DND-41 (cell line): Measurements from ENCODE around the gene RPL14.

Experiments
- ATAC-seq: fragments of 200-7000 bp; cut with Tn5 transposase; 3 replicates; pipeline ENCODE4 v1.9.1; 2021; ENCODE audit warnings: low read depth; ENCODE audit not compliant: insufficient read depth
- DNase-seq: peaks from one replicate; pipeline ENCODE4 v3.0.0-alpha.2; 2020
- H2AFZ ChIP-seq: 2 replicates; pipeline ENCODE4 v1.6.0; 2012; ENCODE audit warnings: low read depth, low read length
- H3K27ac ChIP-seq: 2 replicates; pipeline ENCODE4 v1.5.1; 2012; ENCODE audit warnings: low read length, inconsistent platforms
- H3K27me3 ChIP-seq: fragments of 200-600 bp; sonication (generic); 2 replicates; pipeline ENCODE4 v1.6.0; 2012; ENCODE audit warnings: low read length, mild to moderate bottlenecking, inconsistent platforms; ENCODE audit not compliant: insufficient read depth, poor library complexity
- H3K36me3 ChIP-seq: 2 replicates; pipeline ENCODE4 v1.5.1; 2012; ENCODE audit warnings: low read length, inconsistent platforms; ENCODE audit not compliant: insufficient read depth
- H3K4me1 ChIP-seq: 2 replicates; pipeline ENCODE4 v1.5.1; 2012; ENCODE audit warnings: mild to moderate bottlenecking, low read length; ENCODE audit not compliant: insufficient read depth
- H3K4me2 ChIP-seq: 2 replicates; pipeline ENCODE4 v1.6.0; 2012; ENCODE audit warnings: mild to moderate bottlenecking, moderate library complexity, low read length, inconsistent platforms; ENCODE audit not compliant: insufficient read depth
- H3K4me3 ChIP-seq, 2 experiments: fragments of 200-600 bp in 1 of 2; shearing (Covaris generic) in 1 of 2; 2 replicates each; pipeline ENCODE4 v1.5.1; 2012 to 2016; ENCODE audit warnings: inconsistent platforms in 2 of 2, low read length in 2 of 2, mild to moderate bottlenecking in 2 of 2, low read depth in 1 of 2, moderate library complexity in 1 of 2
- H3K79me2 ChIP-seq: 2 replicates; pipeline ENCODE4 v1.6.0; 2012; ENCODE audit warnings: low read length, inconsistent platforms; ENCODE audit not compliant: insufficient read depth
- H3K9ac ChIP-seq: 2 replicates; pipeline ENCODE4 v1.6.0; 2012; ENCODE audit warnings: low read depth, mild to moderate bottlenecking, inconsistent platforms, low read length, moderate library complexity
- H3K9me3 ChIP-seq: 2 replicates; pipeline ENCODE4 v1.5.1; 2012; ENCODE audit warnings: low read length, moderate library complexity, mild to moderate bottlenecking, inconsistent platforms; ENCODE audit not compliant: insufficient read depth, severe bottlenecking
- H4K20me1 ChIP-seq: 2 replicates; pipeline ENCODE4 v1.6.0; 2012; ENCODE audit warnings: low read length; ENCODE audit not compliant: insufficient read depth
- CTCF ChIP-seq: IDR thresholded peaks from 2 replicates; pipeline ENCODE4 v1.5.1; 2012; ENCODE audit warnings: borderline replicate concordance, low read length, moderate library complexity, mild to moderate bottlenecking; ENCODE audit not compliant: poor library complexity, severe bottlenecking; ENCODE audit errors: extremely low read depth
- EZH2 ChIP-seq: IDR thresholded peaks from 3 replicates; pipeline ENCODE4 v1.6.1; 2012; ENCODE audit warnings: borderline replicate concordance, low read depth, mild to moderate bottlenecking, moderate library complexity, low read length, inconsistent platforms; ENCODE audit not compliant: severe bottlenecking

RPL14 gene

GRCh38 chr3:40456940-40457823 is at the start of gene RPL14:
TSS of gene RPL14 (plus strand) at chr3:40457339. CDS start at chr3:40457472, 133 bp downstream.
- peak; percentile 78 for ATAC-seq
- Histone ChIP-seq H3K79me2 (peaks cover 49% of the 10 kb centered on the region), H3K27me3 (no peaks in the 10 kb centered on the region), H3K9me3 (no peaks in the 10 kb centered on the region), H3K9ac (peak within 1 kb of the TSS; percentile 93), H3K27ac (peak within 1 kb of the TSS; percentile 91), H3K4me2 (peak within 1 kb of the TSS; percentile 93), H4K20me1 (peaks cover 36% of the 10 kb centered on the region), H3K4me3 (peak within 1 kb of the TSS; percentile 86 to 97), H2AFZ (peak within 1 kb of the TSS; percentile 93), H3K36me3 (peaks cover 49% of the 10 kb centered on the region), H3K4me1 (peaks cover 51% of the 10 kb centered on the region)
- TF ChIP-seq CTCF (no peak), EZH2 (no peak)
- peak; percentile 96 for DNase-seq

- Histone ChIP-seq H3K27me3 (peaks cover 3% of the 10 kb centered on the region), H3K9ac (no peak overlapping the region), H3K36me3 (no peaks in the 10 kb centered on the region), H3K27ac (no peak overlapping the region), H3K79me2 (no peaks in the 10 kb centered on the region), H3K4me2 (no peak overlapping the region), H4K20me1 (no peaks in the 10 kb centered on the region), H3K9me3 (no peaks in the 10 kb centered on the region), H3K4me3 (no peak overlapping the region), H2AFZ (no peak overlapping the region), H3K4me1 (no peaks in the 10 kb centered on the region)
- DNase-seq (no peak), ATAC-seq (no peak)
- TF ChIP-seq CTCF (no peak), EZH2 (no peak)
Measured at GRCh38 chr3:40407611-40408010, 49.5 kb upstream of the RPL14 start.

- no peak for ATAC-seq
- H4K20me1 ChIP-seq, result no peaks in the 10 kb centered on the region
- peaks cover 3% of the 10 kb centered on the region for H3K27me3 ChIP-seq
- H3K36me3 ChIP-seq, result no peaks in the 10 kb centered on the region
- no peak overlapping the region for H3K27ac ChIP-seq
- no peak overlapping the region for H3K4me2 ChIP-seq
- H3K9me3 ChIP-seq, result no peaks in the 10 kb centered on the region
- H2AFZ ChIP-seq, result no peak overlapping the region
- no peaks in the 10 kb centered on the region for H3K4me1 ChIP-seq
- no peaks in the 10 kb centered on the region for H3K79me2 ChIP-seq
- H3K4me3 ChIP-seq, result no peak overlapping the region
- no peak for TF ChIP-seq EZH2
- no peak for TF ChIP-seq CTCF
- DNase-seq, result no peak
- H3K9ac ChIP-seq, result no peak overlapping the region
Measured at GRCh38 chr3:40414270-40414669, 42.9 kb upstream of the RPL14 start.
